A549 (cell line): ENCODE results near the gene SPECC1L. TPM values are rescaled to one million over a fixed set of nuclear protein-coding genes. Genes with fewer than 3 reads are reported as not detected.

Experiments
- ATAC-seq, 2 experiments: fragments of 200-7000 bp in 1 of 2; fragments of >200 bp in 1 of 2; cut with Nextera tagmentation in 1 of 2; cut with Tn5 transposase in 1 of 2; 3 replicates each; pipeline versions ENCODE4 v1.8.0 to v1.9.1; 2018 to 2020; ENCODE audit warnings: mild to moderate bottlenecking in 1 of 2, moderate library complexity in 1 of 2
- CTCF ChIA-PET: fragments of 300-600 bp; sonication (Branson Sonifier 250); formaldehyde crosslinking; extraction: SDS; loops from one replicate; lab custom pipeline; 2021; ENCODE audit warnings: antibody characterized with exemption, inconsistent platforms; lab: Yijun Ruan, JAX
- POLR2A ChIA-PET: fragments of 350-600 bp; formaldehyde crosslinking; extraction: SDS; loops from one replicate; lab custom pipeline; 2021; ENCODE audit warnings: antibody characterized with exemption, inconsistent platforms; lab: Yijun Ruan, JAX
- DNase-seq, 2 experiments: peaks; one replicate each; pipeline versions ENCODE4 v3.0.0 to v3.0.0-alpha.2; 2011 to 2016; ENCODE audit warnings: low read depth in 1 of 2, low spot score in 1 of 2
- FAIRE-seq: peaks from 2 replicates; lab custom pipeline; 2011; peaks lifted over from hg19 to GRCh38; lab: Jason Lieb, UNC
- H3K27ac ChIP-seq, 2 experiments: fragments of >200 bp; sonication (Bioruptor Twin); formaldehyde crosslinking; 3 replicates each; pipeline ENCODE4 v1.5.1; 2016 to 2017
- H3K4me1 ChIP-seq: fragments of >200 bp; sonication (Bioruptor Twin); formaldehyde crosslinking; 3 replicates; pipeline ENCODE4 v1.6.1; 2016
- H3K4me2 ChIP-seq: fragments of >200 bp; sonication (Bioruptor Twin); formaldehyde crosslinking; 3 replicates; pipeline ENCODE4 v1.6.1; 2016
- H3K4me3 ChIP-seq: fragments of >200 bp; sonication (Bioruptor Twin); formaldehyde crosslinking; 3 replicates; pipeline ENCODE4 v1.5.1; 2016
- H3K9me3 ChIP-seq: fragments of >200 bp; sonication (Bioruptor Twin); formaldehyde crosslinking; 3 replicates; pipeline ENCODE4 v1.6.1; 2016
- ATOH8 ChIP-seq: fragments of 250-450 bp; sonication (Bioruptor Pico); IDR thresholded peaks from 2 replicates; pipeline ENCODE4 v1.5.0; 2020; ENCODE audit warnings: low read depth, mild to moderate bottlenecking, moderate library complexity
- BCL3 ChIP-seq: fragments of >200 bp; sonication (Bioruptor Twin); formaldehyde crosslinking; IDR thresholded peaks from 3 replicates; pipeline ENCODE4 v1.6.1; 2016
- CBX8 ChIP-seq: fragments of 200-600 bp; sonication (generic); IDR thresholded peaks from 2 replicates; pipeline ENCODE4 v1.6.1; 2016
- CHD4 ChIP-seq: fragments of 200-600 bp; sonication (generic); IDR thresholded peaks from 2 replicates; pipeline ENCODE4 v1.6.1; 2016; ENCODE audit warnings: antibody characterized with exemption, mild to moderate bottlenecking, borderline replicate concordance
- EHMT2 ChIP-seq: fragments of 200-600 bp; sonication (generic); IDR thresholded peaks from 2 replicates; pipeline ENCODE4 v1.6.1; 2016; ENCODE audit warnings: antibody characterized with exemption, low read depth, mild to moderate bottlenecking, moderate library complexity
- GATA3 ChIP-seq: IDR thresholded peaks from 2 replicates; pipeline ENCODE4 v1.6.1; 2012; ENCODE audit warnings: borderline replicate concordance
- HDAC2 ChIP-seq: fragments of 200-600 bp; sonication (generic); IDR thresholded peaks from 2 replicates; pipeline ENCODE4 v1.6.1; 2016
- HOXA7 ChIP-seq: fragments of 250-450 bp; sonication (Bioruptor Pico); IDR thresholded peaks from 2 replicates; pipeline ENCODE4 v1.5.0; 2020; ENCODE audit warnings: mild to moderate bottlenecking, moderate library complexity
- JUNB ChIP-seq: fragments of >200 bp; sonication (Bioruptor Twin); formaldehyde crosslinking; IDR thresholded peaks from 2 replicates; pipeline ENCODE4 v1.6.1; 2016
- KDM1A ChIP-seq: fragments of 200-600 bp; sonication (generic); IDR thresholded peaks from 2 replicates; pipeline ENCODE4 v1.6.1; 2016; ENCODE audit warnings: low read depth, mild to moderate bottlenecking
- KDM5A ChIP-seq: fragments of 200-600 bp; sonication (generic); IDR thresholded peaks from 2 replicates; pipeline ENCODE4 v1.6.1; 2016; ENCODE audit warnings: antibody characterized with exemption, mild to moderate bottlenecking
- MAFK ChIP-seq: fragments of 450-650 bp; IDR thresholded peaks from 2 replicates; pipeline ENCODE4 v1.6.1; 2014; ENCODE audit not compliant: partially characterized antibody
- MAZ ChIP-seq: fragments of 150-350 bp; IDR thresholded peaks from 2 replicates; pipeline ENCODE4 v1.6.1; 2014; ENCODE audit warnings: antibody characterized with exemption, low read depth, low read length, borderline replicate concordance
- NPAS2 ChIP-seq: fragments of 250-450 bp; sonication (Bioruptor Pico); IDR thresholded peaks from 2 replicates; pipeline ENCODE4 v1.8.0; 2022; ENCODE audit warnings: mild to moderate bottlenecking, moderate library complexity, borderline replicate concordance
- PBX3 ChIP-seq: IDR thresholded peaks from 2 replicates; pipeline ENCODE4 v1.6.1; 2012
- PHF8 ChIP-seq: fragments of 200-600 bp; sonication (generic); IDR thresholded peaks from 2 replicates; pipeline ENCODE4 v1.6.1; 2016; ENCODE audit warnings: low read depth, mild to moderate bottlenecking, antibody characterized with exemption, moderate library complexity, borderline replicate concordance
- POLR2AphosphoS2 ChIP-seq: conservative IDR thresholded peaks from 2 replicates; pipeline ENCODE4 v1.6.1; 2012; ENCODE audit warnings: low read length, improper control_type of control experiment, inconsistent platforms
- RARB ChIP-seq: fragments of 250-450 bp; sonication (Bioruptor Pico); IDR thresholded peaks from 2 replicates; pipeline ENCODE4 v1.8.0; 2021; ENCODE audit warnings: mild to moderate bottlenecking, moderate library complexity
- REST ChIP-seq: fragments of 200-600 bp; sonication (generic); IDR thresholded peaks from 2 replicates; pipeline ENCODE4 v1.6.1; 2016; ENCODE audit warnings: antibody characterized with exemption, mild to moderate bottlenecking, moderate library complexity
- RNF2 ChIP-seq: fragments of 200-600 bp; sonication (generic); IDR thresholded peaks from 2 replicates; pipeline ENCODE4 v1.6.1; 2016; ENCODE audit warnings: low read depth, mild to moderate bottlenecking, antibody characterized with exemption, moderate library complexity, borderline replicate concordance
- SMC3 ChIP-seq: fragments of >200 bp; sonication (Bioruptor Twin); formaldehyde crosslinking; IDR thresholded peaks from 3 replicates; pipeline ENCODE4 v1.6.1; 2018; ENCODE audit warnings: inconsistent platforms
- TFCP2L1 ChIP-seq: fragments of 250-450 bp; sonication (Bioruptor Pico); IDR thresholded peaks from 2 replicates; pipeline ENCODE4 v1.5.0; 2021; ENCODE audit warnings: mild to moderate bottlenecking
- ZFP36 ChIP-seq: fragments of 450-650 bp; IDR thresholded peaks from 2 replicates; pipeline ENCODE4 v1.6.1; 2014; ENCODE audit warnings: borderline replicate concordance; ENCODE audit not compliant: partially characterized antibody
- WGBS: methylation state at CpG from one replicate; pipeline ENCODE4 v1.1.6; 2017; ENCODE audit errors: missing lambda C conversion rate; 5-methylcytosine and 5-hydroxymethylcytosine counted together
- polyA plus RNA-seq, 4 experiments: library from polyadenylated mRNA; depleted of rRNA in 3 of 4; stranded (reverse); fragments of >200 nt; fragmentation: RNase III in 1 of 4; extraction: RNeasy Plus Mini Kit Qiagen cat#74134 plus additional on column Dnase treatment in 1 of 4; gene quantifications; 2 replicates in 3 of 4; 3 replicates in 1 of 4; pipeline ENCODE4 v1.2.3, GENCODE V29; 2011 to 2017
- TF ChIP-seq, protein P1 (sequence below): IDR thresholded peaks from 2 replicates; pipeline ENCODE4 v1.6.1; 2012

Gene SPECC1L
- polyA plus RNA-seq, 2 of the 4 experiments (the other 2 are of a cell fraction), result 14.8 to 25.2 TPM

DNA sequence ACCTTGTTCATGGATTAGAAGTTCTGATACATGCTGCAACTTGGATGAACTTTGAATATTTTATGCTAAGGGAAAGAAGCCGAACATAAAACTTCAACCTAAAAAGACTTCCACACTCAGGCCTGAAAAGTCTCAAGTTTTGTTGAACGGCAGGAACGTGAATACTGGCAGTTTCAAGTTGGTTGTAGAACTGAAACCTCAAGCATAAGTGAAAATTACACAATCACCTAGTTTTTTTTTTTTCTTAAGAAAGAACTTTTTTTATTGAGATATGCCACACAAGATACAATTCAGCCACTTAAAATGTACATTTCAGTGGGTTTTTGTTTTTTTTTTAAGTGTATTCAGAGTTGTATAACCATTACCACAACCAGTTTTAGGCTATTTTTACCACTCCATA is 106.0 kb downstream of the SPECC1L start:
- Histone ChIP-seq H3K4me3 (no peak overlapping the region), H3K9me3 (no peaks in the 10 kb centered on the region), H3K27ac (no peak overlapping the region), H3K4me2 (no peak overlapping the region), H3K4me1 (no peaks in the 10 kb centered on the region)
- ChIA-PET CTCF (no interaction called here), POLR2A (no interaction called here)
- DNase-seq, result no peak
- no peak for ATAC-seq
- TF ChIP-seq SMC3 (no peak), HOXA7 (no peak), MAZ (no peak), CBX8 (no peak), POLR2AphosphoS2 (no peak)
- no peak for FAIRE-seq
- 96% methylated on average over 3 of the region's 3 CpGs for WGBS

DNA sequence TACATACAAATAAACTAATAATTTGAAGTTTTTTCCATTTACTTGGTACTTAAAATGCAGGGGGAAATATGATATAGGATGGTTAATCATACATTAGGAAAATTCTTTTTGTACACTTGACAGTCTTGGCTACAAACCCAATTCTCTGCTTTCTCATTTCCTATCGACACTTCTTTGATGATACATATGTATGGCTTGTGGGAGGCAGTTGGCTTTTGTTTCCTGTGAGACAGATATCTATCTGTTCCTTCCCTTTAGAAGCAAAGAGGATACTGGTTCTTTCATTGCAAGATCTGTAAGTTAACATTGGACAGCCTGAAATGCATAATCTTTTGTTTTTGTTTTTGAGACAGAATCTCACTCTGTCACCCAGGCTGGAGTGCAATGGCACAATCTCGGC is 108.9 kb downstream of the SPECC1L start:
- FAIRE-seq (no peak), DNase-seq (no peak), ATAC-seq (no peak)
- CTCF ChIA-PET, result interaction anchor here (0.7 to 1.0 kb wide), 2 partner anchors 109 to 147 kb away, joined by 3 read pairs; partner anchors contain the start of gene SPECC1L
- WGBS, result 72% methylated on average over 2 of the region's 2 CpGs
- Histone ChIP-seq H3K4me2 (no peak overlapping the region), H3K9me3 (no peaks in the 10 kb centered on the region), H3K27ac (no peak overlapping the region), H3K4me1 (no peaks in the 10 kb centered on the region), H3K4me3 (no peak overlapping the region)
- TF ChIP-seq NPAS2, result no peak
- POLR2A ChIA-PET, result no interaction called here

- H3K9me3 ChIP-seq, result no peaks in the 10 kb centered on the region
- TF ChIP-seq JUNB (no peak), POLR2AphosphoS2 (no peak), REST (no peak), HDAC2 (no peak), RARB (CRISPR knock-in tag) (no peak)
- TF ChIP-seq, protein P1, sequence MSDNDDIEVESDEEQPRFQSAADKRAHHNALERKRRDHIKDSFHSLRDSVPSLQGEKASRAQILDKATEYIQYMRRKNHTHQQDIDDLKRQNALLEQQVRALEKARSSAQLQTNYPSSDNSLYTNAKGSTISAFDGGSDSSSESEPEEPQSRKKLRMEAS, result no peak
- ATAC-seq (no peak), DNase-seq (no peak), FAIRE-seq (no peak)
- 96% methylated on average over 7 of the region's 7 CpGs for WGBS
- H3K27ac ChIP-seq, result no peak overlapping the region
- no peak overlapping the region for H3K4me2 ChIP-seq
- H3K4me1 ChIP-seq, result no peaks in the 10 kb centered on the region
- CTCF ChIA-PET, result interaction anchor here (0.7 to 1.5 kb wide), 3 partner anchors 43 to 146 kb away, joined by 3 to 5 read pairs (median 3); partner anchors contain the start of gene SPECC1L
- no peak overlapping the region for H3K4me3 ChIP-seq
- POLR2A ChIA-PET, result no interaction called here
Measured at GRCh38 chr22:24380220-24380904, 109.7 kb downstream of the SPECC1L start.

DNA sequence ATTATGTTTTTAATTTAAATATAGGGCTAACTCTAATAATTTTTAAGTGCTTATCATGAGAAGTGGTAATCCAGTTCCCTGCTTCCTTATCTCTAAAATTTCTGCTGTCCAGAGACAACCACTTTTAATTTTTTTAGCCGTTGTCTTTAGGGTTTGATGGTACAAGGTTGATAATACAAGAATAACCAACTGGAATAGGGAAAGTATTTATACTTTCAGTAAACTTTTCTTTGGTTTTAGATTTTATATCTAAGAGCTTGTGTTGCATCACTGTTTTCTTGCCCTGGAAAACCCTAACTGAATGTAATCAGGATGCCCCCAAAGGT is 110.2 kb downstream of the SPECC1L start:
- POLR2A ChIA-PET, result no interaction called here
- TF ChIP-seq SMC3 (no peak), KDM1A (no peak), PBX3 (no peak), ZFP36 (no peak), CBX8 (no peak), TFCP2L1 (CRISPR knock-in tag) (no peak), ATOH8 (no peak), NPAS2 (no peak), EHMT2 (no peak), CHD4 (no peak), RNF2 (no peak), MAFK (no peak), GATA3 (no peak), BCL3 (no peak), KDM5A (no peak), PHF8 (no peak)

More for the DNA sequence above, 110.2 kb downstream of the SPECC1L start:
- ATAC-seq (no peak), FAIRE-seq (no peak), DNase-seq (no peak)
- Histone ChIP-seq H3K27ac (no peak overlapping the region), H3K4me2 (no peak overlapping the region), H3K4me3 (no peak overlapping the region), H3K4me1 (no peaks in the 10 kb centered on the region), H3K9me3 (no peaks in the 10 kb centered on the region)
- 90% methylated on average over 1 of the region's 1 CpG for WGBS
- CTCF ChIA-PET, result interaction anchor here (1.5 kb wide), 1 partner anchor 42 kb away, joined by 5 read pairs; no protein-coding TSS in a partner anchor
